Peyer's patch (tissue), 4 donors: Measurements from ENCODE around the gene NDUFS5.
"Not testable (repeated sequence)": the region's sequence is repeated elsewhere in the genome, so short reads cannot be mapped to it uniquely, and the experiment has no call there.

ENCODE experiments used
- CTCF ChIP-seq, 6 experiments: fragments of 450-650 bp in 4 of 6; fragments of 200-600 bp in 2 of 6; sonication (generic) in 1 of 6; IDR thresholded peaks; one replicate each; pipeline ENCODE4 v1.5.1; 2017 to 2019; ENCODE audit warnings: antibody characterized with exemption in 6 of 6, mild to moderate bottlenecking in 3 of 6, moderate library complexity in 1 of 6
- POLR2A ChIP-seq, 2 donors: fragments of 450-650 bp; IDR thresholded peaks; one replicate each; pipeline ENCODE4 v1.5.1; 2017; ENCODE audit warnings: antibody characterized with exemption in 2 of 2, mild to moderate bottlenecking in 2 of 2, moderate library complexity in 2 of 2

- not testable (repeated sequence) for TF ChIP-seq CTCF, POLR2A (IDR thresholded peaks at IDR 0.05)
Measured at GRCh38 chr1:39068227-39068626, 42.1 kb downstream of the NDUFS5 start.
